ENCODE measurements around the gene BCL2L2. TPM values are rescaled to one million over a fixed set of nuclear protein-coding genes. Genes with fewer than 3 reads are reported as not detected.
"Not testable (repeated sequence)": the region's sequence is repeated elsewhere in the genome, so short reads cannot be mapped to it uniquely, and the experiment has no call there.

The BCL2L2 gene
- total and polyA plus RNA-seq, 11 donors = 16.6 to 52.9 (median 36.7) TPM

DNA sequence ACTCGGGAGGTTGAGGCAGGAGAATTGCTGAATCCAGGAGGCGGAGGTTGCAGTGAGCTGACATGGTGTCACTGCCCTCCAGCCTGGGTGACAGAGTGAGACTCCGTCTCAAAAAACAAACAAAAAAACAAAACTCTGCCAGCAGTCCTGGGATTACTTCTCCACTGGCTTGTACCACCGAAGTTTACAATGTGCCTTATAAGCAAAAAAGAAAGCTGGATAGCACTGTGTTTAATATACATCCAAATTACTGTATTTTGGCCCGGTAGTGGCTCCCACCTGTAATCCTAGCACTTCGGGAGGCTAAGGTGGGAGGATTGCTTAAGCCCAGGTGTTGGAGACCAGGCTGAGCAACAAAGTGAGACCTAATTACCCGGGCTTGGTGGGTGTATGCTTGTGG, 37.4 kb upstream of the BCL2L2 start:
- H3K9me3 ChIP-seq = no peaks in the 10 kb centered on the region
- H3K4me1 ChIP-seq = no peaks in the 10 kb centered on the region
- H3K27ac ChIP-seq = no peak overlapping the region
- H3K27me3 ChIP-seq = no peaks in the 10 kb centered on the region
- DNase-seq (no peak), ATAC-seq (no peak)
- intact Hi-C loops (cut with DNase I) = loop anchor here in 9 of 10 donors (5.0 to 10.0 kb wide), 7 partner anchors 103 to 296 kb away; partner anchors contain the start of genes CMTM5 (in 6 of the 9), IL25 (in 5 of the 9), AP1G2 (in 1 of the 9) and NGDN (in 1 of the 9)
- no peaks in the 10 kb centered on the region for H3K36me3 ChIP-seq
- 89 to 93% (median 90%) methylated on average over 7 of the region's 7 CpGs for WGBS, 4 donors
- no peak for TF ChIP-seq POLR2A (IDR thresholded peaks at IDR 0.05)
- TF ChIP-seq, protein P1, sequence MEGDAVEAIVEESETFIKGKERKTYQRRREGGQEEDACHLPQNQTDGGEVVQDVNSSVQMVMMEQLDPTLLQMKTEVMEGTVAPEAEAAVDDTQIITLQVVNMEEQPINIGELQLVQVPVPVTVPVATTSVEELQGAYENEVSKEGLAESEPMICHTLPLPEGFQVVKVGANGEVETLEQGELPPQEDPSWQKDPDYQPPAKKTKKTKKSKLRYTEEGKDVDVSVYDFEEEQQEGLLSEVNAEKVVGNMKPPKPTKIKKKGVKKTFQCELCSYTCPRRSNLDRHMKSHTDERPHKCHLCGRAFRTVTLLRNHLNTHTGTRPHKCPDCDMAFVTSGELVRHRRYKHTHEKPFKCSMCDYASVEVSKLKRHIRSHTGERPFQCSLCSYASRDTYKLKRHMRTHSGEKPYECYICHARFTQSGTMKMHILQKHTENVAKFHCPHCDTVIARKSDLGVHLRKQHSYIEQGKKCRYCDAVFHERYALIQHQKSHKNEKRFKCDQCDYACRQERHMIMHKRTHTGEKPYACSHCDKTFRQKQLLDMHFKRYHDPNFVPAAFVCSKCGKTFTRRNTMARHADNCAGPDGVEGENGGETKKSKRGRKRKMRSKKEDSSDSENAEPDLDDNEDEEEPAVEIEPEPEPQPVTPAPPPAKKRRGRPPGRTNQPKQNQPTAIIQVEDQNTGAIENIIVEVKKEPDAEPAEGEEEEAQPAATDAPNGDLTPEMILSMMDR (IDR thresholded peaks at IDR 0.05) = no peak
- no peak overlapping the region for H3K4me3 ChIP-seq

DNA sequence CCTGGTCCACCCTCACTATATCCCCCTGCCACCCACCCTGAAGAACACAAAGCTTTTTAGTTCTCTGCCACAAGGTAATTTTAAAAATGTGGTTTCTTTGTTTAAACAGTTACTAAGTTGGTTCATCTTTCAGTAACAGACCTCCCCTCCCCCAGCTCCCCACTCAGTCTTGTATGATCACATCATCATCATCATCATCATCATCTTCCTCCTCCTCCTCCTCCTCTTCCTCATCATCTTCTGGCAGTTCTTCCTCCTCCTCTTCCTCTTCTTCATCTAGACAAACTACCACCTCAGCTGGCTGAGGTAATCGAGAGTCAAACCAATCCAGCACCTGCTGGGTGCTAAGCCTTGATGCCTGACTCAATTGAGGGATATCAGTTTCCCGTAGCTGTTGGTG, 31.2 kb upstream of the BCL2L2 start:
- Histone ChIP-seq H3K9me3 (no peaks in the 10 kb centered on the region), H3K27me3 (no peaks in the 10 kb centered on the region), H3K27ac (no peak overlapping the region), H3K36me3 (peaks cover 0 to 18% (median 12%) of the 10 kb centered on the region in 9 donors), H3K4me1 (peaks cover 0 to 8% (median 0%) of the 10 kb centered on the region in 12 donors), H3K4me3 (no peak overlapping the region)
- no peak for DNase-seq
- TF ChIP-seq POLR2A (IDR thresholded peaks at IDR 0.05) = no peak
- TF ChIP-seq, protein P1 (IDR thresholded peaks at IDR 0.05) = no peak
- WGBS, 4 donors = 81 to 93% (median 91%) methylated on average over 2 of the region's 2 CpGs
- intact Hi-C loops (cut with DNase I) = no loop called here
- ATAC-seq = no peak

DNA sequence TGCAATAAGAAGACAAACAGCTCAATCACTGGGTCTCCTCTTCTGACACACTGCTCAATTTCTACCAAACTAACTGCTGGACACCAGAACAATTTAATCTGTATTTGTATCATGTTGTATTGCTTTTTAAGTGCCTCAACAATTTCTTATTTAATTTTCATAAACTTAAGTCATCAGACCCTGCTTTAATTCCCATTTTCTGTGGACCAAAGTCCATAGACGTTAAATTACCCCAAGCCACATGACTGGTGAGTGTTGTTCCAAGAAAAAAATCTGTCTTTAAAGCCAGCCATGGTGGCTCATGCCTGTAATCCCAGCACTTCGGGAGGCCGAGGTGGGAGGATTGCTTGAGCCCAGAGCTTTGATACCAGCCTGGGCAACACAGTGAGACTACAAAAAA, 29.4 kb upstream of the BCL2L2 start:
- TF ChIP-seq, protein P1 (IDR thresholded peaks at IDR 0.05) = no peak
- TF ChIP-seq POLR2A (IDR thresholded peaks at IDR 0.05) = no peak
- Histone ChIP-seq H3K4me1 (peaks cover 0 to 8% (median 0%) of the 10 kb centered on the region in 12 donors), H3K9me3 (no peaks in the 10 kb centered on the region), H3K4me3 (no peak overlapping the region), H3K27me3 (no peaks in the 10 kb centered on the region), H3K36me3 (peaks cover 0 to 18% (median 12%) of the 10 kb centered on the region in 9 donors), H3K27ac (no peak overlapping the region)
- intact Hi-C loops (cut with DNase I) = no loop called here
- no peak for DNase-seq
- ATAC-seq = no peak
- 72 to 88% (median 84%) methylated on average over 3 of the region's 3 CpGs for WGBS, 4 donors

DNA sequence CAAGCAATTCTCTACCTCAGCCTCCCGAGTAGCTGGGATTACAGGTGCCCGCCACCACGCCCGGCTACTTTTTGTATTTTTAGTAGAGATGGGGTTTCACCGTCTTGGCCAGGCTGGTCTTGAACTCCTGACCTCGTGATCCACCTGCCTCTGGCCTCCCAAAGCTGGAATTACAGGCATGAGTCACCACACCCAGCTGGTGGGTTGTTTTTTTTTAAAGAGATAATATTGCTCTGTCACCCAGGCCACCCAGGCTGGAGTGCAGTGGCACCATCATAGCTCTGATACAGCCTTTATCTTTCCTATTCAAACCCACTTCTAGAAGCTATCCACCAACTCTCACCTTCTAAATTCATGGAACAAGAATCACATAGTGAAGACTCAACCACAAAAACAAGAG, 28.7 kb upstream of the BCL2L2 start:
- H3K36me3 ChIP-seq = peaks cover 0 to 18% (median 12%) of the 10 kb centered on the region in 9 donors
- 92 to 97% (median 95%) methylated on average over 6 of the region's 6 CpGs for WGBS, 4 donors
- intact Hi-C loops (cut with DNase I) = not testable (repeated sequence)

DNA sequence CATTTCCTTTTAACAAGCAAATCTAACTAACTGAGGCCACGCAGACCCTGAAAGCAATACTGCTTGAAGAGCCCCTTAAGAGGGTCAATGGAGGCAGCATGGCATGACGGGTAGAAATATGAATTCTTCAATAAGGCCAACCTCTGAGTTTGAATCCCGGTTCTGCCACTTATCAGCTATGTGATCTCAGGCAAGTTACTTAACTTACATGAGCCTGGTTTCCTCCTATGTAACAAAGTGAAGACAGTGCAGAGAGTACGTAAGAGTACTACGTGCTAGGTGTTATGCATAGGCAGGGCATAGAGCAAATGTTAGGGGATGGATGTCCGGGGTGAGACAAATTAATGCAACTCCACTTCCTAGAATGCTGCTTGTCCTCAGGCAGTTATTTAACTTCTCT, 25.4 kb upstream of the BCL2L2 start:
- 92 to 98% (median 96%) methylated on average over 6 of the region's 6 CpGs for WGBS, 4 donors

More for the DNA sequence above, 28.7 kb upstream of the BCL2L2 start:
- H3K27me3 ChIP-seq, H3K4me1 ChIP-seq, H3K27ac ChIP-seq, ATAC-seq, H3K4me3 ChIP-seq, DNase-seq, H3K9me3 ChIP-seq: not testable (repeated sequence)

More for the DNA sequence above, 25.4 kb upstream of the BCL2L2 start:
- H3K36me3 ChIP-seq = peaks cover 0 to 9% (median 7%) of the 10 kb centered on the region in 9 donors
- H3K4me3 ChIP-seq = no peak overlapping the region
- H3K27me3 ChIP-seq = no peaks in the 10 kb centered on the region
- no peak for TF ChIP-seq POLR2A (IDR thresholded peaks at IDR 0.05)
- TF ChIP-seq, protein P1 (IDR thresholded peaks at IDR 0.05) = no peak
- no peak overlapping the region for H3K27ac ChIP-seq
- ATAC-seq = no peak
- DNase-seq = no peak
- peaks cover 0 to 23% (median 13%) of the 10 kb centered on the region in 12 donors for H3K4me1 ChIP-seq
- intact Hi-C loops (cut with DNase I) = no loop called here
- no peaks in the 10 kb centered on the region for H3K9me3 ChIP-seq
